ENCODE data around the gene LRRC61.
"Not testable (repeated sequence)": the region's sequence is repeated elsewhere in the genome, so short reads cannot be mapped to it uniquely, and the experiment has no call there.

LRRC61 gene, protein sequence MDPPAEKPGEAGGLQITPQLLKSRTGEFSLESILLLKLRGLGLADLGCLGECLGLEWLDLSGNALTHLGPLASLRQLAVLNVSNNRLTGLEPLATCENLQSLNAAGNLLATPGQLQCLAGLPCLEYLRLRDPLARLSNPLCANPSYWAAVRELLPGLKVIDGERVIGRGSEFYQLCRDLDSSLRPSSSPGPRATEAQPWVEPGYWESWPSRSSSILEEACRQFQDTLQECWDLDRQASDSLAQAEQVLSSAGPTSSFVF

DNA sequence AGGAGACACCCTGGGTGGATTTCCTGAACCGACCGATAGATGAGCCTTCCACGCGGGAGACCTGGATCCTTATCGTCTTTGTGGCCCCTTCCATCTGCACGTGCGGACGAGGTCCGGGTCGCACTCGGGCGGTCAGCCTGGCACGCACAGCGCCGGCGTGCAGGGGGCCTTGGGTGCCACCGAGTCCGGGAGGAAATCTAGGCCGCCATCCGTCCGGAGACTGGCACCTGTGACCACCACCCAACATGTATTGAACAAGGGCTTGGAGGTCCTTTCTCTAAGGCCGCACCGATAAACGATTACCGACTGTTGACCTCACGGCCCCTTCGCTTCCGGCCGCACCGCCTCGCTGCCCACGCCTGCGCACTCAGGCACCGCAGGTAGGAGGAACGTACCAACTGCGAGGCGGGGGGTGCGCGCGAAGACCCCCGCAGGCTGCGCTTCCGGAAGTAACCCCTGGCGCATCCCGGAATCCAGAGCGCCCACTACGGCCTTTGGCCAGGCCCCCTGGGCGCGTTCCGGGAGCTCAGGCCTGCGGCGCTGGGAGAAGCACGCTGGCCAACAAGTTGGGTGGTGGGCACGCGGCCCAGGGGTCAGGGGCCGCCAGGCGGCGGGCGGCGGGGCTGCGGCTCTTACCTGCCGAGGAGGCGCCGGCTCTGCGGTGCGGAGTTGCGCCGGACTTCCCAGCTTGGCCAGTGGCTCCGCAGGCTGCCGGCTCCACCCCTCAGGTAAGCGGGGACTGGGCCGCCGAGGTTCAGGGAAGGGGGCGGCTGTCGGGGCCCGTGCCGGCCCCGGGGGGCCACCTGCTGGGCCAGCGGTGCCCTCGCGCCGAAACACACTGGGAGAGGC is at the start of gene LRRC61, which contains the start of gene ACTR3C:
TSS of gene LRRC61 (plus strand) at position 523 of the 849 bp plus-strand sequence. CDS start 13,507 bp downstream, outside the sequence.
TSS of gene ACTR3C (minus strand) at position 713 of the 849 bp plus-strand sequence. CDS start 28,249 bp downstream, outside the sequence.
- DNase-seq, result peak; percentile 64

DNA sequence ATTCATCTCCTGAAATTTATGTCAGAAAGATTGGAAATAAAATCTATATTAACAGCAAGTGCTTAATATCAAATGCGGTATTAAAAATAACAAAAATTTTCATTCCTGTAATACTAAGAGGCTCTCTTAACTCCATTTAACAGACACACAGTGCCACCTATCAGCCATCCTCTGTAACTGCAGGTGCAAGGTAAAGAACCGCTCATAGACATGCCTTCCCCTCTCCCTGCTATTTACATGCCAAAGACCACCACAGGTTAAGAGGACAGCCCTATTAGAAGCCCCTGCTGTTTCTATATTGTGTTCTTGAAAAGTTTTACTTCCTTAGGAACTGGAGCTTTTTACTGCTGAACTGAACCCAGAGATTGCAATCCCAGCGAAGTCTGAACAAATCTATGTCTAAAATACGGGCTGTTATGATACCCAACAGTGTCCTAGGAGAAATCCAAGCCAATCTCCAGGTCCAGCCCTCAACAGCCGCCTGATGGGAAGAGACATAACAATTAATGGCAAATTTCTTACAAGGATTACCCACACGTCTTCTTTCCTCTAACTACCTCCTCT is 46.9 kb upstream of the LRRC61 start:
- DNase-seq, result not testable (repeated sequence)

DNA sequence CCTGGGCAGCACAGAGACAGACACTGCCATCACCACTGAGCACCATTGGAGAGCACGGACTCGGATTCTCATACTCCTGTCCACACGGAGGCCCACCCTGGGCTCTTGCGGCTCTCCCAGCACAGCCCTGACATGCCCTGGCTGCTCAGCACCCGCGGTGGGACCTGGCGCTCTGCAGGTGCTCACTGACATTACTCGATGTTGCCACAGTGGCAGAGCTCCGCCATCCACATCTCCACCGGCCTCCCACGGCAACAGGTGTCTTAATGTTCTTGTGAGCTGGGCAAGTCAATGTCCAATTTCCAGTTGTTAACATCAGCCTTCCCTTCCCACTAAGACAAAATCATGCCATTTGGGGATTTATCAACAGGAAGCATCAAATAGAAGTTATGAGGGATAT is 44.8 kb upstream of the LRRC61 start:
- not testable (repeated sequence) for DNase-seq

DNA sequence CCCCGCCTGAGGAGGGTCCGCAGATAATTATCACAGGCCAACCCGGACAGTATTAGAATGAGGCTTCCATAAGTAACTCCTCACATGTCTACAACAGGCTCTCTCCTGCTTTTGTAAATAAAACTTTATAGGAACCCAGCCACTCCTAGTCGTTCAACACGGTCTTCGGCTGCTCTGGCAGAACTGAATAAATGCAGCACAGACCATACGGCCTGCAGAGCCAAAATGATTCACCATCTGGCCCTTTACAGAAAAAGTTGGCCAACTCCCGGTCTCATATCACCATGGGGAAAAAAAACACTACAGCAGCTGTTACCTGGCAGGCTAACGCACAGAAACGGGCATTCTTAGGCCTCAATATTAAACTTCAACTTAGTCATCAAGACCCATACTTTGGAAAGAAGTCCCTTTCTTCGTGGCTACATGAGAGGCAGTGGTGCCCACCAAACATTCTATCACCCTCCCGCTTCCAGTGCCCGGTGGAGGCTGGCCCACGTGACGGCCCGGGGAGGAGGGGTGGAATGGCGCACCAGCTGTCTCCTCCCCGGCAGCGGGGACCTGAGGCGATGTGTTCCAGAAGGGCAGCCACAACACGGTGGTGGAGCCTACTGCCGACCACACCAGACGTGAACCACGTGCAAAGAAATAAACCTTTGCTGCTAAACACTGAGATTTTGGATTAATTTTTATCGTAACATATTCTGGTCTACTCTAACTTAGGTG is 41.3 kb upstream of the LRRC61 start:
- DNase-seq, result not testable (repeated sequence)

DNA sequence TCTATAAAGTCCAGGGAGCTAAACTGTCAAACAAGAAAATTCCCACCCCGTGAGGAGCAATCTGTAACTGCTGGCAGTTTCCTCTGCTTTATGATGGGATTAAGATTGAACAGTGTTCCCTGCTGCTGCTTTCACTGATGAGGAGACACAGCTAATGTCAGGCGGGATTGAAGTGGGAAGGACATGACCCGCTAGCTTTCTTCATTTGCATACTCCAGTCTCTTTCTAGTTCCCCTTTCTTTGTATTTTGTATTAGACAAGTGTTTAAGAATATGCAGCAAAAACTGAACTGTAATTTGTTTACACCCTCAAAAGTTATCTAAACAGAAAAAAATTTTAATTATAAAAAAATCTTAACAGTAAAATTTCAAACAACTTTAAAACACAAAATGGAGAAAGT is 40.0 kb upstream of the LRRC61 start:
- DNase-seq, result not testable (repeated sequence)

DNA sequence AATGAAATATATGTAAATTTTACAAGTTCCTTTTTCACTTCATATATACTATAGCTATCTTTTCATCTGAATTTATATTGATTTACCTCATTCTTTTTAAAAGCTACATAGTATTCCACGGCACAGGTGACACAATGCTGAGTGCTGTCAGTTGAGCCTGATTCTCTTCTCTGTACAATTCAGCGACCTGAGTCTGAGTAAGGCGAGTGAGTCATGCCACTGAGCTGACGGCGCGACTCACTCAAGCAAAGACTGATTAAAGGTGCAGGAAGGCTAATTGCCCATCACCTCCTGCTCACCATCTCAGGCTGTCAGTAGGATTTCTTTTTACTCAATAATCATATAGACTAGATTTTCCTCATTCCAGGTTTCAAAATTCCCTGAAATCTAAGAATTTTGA is 39.5 kb upstream of the LRRC61 start:
- DNase-seq, result not testable (repeated sequence)

DNA sequence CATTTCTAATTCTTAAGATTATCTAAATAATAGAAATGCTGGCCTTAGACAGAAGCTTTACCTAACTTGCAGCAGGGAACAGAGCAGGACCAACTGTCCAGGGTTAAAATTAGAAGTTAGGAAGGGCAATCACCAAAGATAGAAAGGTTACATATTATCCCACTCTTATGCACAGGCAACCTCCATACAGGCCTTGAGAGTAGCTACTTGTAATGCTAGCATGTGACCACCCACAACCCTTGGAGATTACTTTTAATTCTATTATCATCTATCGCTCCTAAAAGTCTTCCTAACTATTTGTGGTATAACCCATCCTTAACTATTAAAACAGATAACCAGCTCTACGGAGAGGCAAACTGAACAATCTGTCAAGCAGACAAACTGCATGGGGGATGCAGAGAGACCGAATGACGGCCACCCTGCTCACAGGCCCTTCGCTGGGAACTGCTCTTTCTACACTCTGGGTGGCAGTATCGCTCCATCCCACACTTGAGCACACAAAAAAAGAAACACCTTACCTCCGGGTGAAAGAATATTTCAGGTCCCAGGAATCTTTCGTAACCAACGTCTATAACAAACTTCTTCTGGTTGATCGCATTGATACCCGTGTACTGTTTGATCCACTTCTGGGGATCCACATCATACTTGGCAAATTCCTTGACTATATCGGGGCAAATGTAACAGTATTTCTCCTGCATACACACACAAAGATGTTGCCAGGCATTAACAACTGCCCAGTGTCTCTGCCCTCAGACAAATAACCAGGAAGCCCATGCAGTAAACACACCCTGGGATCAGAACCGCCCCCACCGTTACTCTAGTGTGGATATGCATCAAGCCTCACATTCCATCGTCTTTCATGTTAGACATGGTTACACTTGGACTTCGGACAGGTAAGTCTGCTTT is 37.1 kb upstream of the LRRC61 start:
- DNase-seq, result peak; percentile 16

DNA sequence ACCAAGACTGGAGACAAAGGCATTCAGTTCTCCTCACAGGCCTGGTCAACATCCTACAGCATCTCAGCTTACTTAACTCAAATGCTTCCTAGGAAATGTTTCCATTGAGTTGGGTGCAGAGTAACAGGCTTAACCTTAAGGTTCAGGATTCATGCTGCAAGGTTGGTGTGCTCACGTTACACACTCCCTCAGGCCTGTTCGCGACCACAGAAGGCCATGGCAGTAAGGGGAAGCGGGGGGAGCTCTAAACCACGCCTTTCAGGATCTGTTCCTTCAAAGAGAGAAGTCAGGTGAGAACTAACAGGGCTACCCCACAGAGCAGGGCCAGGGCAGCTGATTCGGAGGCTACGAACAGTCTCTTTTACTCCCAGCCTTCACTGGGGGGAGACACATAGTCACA is 35.3 kb upstream of the LRRC61 start:
- not testable (repeated sequence) for DNase-seq

DNA sequence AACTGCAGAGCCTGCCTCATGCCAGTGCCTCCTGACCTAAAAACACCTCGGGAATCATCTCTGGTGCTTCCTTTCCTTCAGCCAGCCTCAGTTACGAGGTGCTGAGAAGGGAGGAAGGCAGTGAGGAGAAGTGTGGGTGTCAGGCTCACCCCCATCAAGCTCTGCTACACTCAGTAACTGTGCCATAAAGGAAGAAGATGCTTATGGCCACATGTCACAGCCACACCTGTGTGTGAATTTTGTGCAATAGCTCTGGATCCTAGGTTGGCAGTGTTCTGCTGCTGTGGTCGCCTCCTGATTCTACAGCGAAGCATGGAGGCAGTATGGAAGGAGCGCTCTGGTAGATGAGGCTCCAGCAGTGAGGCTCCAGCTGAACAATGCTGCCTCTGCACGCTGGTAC is 34.3 kb upstream of the LRRC61 start:
- DNase-seq, result not testable (repeated sequence)

DNA sequence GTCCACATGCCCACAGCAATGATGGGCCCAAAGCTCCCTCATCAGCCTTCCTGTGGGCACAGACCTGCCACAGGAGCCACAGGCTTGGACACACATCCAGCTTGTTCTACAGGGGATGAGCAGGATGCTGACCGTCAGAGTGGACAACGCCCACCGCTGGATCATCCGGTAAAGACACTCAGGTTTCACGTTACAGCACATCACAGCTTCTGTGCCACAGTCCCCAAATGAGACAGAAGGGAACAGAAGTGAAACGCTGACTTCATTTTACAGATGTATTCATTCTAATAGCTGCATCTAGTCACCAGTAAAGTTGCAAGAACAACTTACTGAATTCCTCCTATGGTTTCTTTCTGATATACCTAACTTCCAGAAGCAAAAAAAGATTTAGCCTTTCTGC is 32.8 kb upstream of the LRRC61 start:
- DNase-seq, result not testable (repeated sequence)

DNA sequence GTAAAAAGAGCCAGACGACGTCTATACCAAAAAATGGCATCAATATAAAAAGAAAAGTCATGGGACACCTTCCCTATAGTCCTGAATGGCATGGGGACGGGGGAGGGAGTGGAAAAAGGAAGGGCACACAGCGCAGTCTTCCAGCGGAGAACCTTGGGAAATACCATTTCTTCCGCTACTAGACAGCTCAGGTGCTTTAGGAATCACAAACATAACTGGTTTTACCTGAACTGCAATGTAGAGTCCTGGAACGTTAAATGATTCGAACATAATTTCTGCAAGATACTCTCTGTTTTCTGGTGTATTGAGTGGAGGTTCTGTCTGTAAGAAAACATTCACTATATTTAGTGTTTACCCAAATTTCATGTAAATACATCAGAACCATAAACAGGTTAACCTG is 28.1 kb upstream of the LRRC61 start:
- DNase-seq, result not testable (repeated sequence)

DNA sequence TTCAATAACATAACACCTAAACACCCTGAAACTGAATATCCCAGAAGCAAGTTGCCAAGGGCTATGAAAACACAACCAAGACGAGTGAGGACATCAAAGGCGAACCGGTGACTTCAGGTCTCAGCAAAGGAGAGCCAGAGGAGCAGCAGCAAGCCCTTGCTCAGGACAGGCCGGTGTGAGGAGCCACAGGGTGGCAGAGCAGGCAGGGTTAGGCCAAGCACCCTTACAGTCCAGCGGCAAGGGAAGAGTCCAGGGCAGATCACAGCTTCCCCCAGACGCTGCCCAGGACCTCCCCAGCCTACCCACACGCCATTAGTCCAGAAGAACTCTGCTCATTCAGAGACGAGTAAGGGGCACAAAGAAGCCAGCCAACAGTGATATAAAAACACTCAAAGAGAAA is 27.5 kb upstream of the LRRC61 start:
- not testable (repeated sequence) for DNase-seq

DNA sequence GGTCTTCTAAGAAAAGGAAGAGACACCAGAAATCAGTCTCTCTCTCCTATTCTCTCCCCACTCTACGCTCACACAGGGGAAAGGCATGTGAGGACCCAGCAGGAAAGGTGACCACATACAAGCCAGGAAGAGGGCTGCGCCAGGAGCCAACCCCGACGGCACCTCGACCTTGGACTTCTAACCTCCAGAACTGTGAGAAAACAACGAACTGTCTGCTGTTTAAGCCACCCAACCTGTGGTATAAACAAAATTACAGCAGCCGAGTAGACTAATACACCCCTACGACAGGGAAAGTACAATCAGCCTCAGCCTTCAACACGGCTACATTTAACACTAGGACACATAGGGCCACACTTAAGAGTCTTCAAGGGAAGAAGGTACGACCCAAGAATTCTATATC is 26.4 kb upstream of the LRRC61 start:
- DNase-seq, result not testable (repeated sequence)

DNA sequence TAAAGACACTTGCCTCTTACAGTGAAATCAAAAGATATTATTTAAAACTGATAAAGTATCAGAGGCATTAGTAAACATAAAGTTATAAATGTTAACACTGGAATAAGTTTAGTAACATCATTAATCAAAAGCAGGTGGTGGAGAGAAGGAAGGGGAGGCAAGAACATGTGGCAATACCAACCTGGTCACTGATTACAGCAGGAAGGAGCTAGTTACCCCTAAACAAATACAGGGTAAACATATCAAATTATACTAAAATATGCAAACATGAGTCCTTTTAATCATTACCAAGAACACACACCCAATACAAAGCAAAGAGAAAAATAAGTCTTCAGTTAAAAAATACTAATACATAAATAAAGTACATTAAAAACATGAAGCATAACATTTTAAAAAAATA is 25.2 kb upstream of the LRRC61 start:
- DNase-seq, result not testable (repeated sequence)

DNA sequence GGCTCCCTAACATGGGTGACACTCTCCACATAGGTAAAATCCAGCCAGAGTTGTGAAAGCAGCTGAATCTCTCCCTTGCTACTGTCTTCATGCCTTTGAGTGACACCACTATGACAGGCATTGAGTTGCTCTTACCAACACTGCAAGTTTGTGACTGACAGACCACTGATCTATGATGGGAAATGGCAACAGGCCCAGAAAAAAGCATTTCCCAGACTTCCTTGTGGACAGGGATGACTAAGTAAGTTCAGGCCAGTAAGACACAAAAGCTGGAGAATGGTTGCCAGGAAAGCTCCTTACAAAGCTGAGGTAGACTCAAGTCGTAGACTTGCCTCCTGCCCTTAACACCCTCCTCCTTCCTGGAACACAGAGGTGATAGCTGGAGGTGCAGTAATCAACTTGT is 20.2 kb upstream of the LRRC61 start:
- DNase-seq, result not testable (repeated sequence)

DNA sequence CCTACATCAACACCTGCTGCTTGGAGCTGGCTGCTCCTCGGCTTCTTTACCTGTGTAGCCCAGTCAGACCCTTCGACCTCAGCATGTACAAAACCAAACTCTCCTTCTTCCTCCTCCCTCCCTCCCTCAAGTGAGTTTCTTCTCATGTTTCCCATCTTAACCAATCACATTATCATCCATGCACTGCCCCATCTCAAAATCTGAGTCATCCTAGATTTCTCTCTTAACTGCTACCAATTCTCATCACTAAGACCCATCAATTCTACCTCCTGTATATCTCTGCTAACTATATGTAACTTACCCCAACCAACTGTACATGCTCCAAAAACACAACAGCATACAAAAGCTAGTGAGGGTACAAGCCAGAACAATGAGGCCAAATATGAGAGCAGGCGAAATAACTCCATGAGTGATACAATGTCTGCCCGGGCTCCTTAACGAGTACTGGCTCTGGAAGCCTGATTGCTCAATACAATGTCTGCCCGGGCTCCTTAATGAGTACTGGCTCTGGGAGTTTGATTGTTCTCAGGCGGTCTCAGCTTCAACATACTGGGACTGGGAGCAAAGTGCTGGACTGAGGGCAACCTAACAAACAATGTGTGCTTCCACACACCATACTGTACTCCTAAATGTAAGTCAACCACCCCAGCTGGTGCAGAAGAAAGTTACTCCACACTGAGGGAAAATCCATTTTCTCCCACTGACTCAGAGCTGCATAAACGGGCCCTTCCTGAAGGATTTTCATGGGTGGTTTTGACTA is 18.5 kb upstream of the LRRC61 start:
- not testable (repeated sequence) for DNase-seq

DNA sequence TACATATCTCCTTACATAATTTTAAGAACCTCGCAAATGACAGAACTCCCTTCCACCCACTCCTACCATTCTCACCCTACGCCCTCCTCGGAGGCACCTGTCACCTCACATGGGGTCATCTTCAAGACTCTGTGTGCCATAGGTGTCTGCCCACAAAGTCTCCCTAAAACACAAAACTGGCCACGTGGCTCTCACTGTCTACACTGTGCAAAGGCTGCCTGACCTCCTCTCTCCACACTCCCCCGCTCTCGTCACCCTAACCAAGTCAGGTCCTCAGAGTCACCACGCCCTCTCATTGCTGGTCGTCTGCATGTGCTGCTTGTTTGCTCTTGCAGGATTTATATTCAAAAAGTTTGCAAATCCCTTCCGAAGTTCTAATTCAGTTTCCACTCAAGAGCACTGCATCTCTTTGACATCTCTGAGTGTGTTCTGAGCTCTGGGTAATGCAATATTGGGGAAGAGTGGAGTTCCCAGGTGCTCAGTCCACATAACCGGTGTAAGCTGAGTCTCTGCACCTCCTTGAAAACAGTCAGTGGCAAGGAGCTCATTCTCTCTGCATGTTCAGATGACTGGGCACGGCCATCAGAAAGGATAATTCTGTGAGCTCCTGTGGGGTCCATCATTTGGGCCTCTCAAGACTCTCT is 17.8 kb upstream of the LRRC61 start:
- not testable (repeated sequence) for DNase-seq

DNA sequence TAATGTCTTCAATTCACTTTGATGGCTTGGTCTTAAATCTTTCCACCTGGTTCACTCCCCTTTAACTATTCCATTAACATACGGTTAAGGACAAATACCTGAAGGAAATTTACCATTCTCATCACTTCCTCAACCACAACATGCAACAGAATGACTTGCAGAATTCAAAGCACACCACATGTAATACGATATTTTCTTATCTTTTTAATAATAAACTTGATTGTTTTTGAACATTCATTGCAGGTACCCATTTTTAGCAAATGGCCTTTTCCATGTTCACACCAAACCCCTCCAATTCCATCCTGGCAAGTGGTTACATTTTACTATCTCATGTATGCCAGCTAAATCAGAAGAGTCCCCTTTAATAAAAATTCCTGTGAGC is 17.3 kb upstream of the LRRC61 start:
- not testable (repeated sequence) for DNase-seq

DNA sequence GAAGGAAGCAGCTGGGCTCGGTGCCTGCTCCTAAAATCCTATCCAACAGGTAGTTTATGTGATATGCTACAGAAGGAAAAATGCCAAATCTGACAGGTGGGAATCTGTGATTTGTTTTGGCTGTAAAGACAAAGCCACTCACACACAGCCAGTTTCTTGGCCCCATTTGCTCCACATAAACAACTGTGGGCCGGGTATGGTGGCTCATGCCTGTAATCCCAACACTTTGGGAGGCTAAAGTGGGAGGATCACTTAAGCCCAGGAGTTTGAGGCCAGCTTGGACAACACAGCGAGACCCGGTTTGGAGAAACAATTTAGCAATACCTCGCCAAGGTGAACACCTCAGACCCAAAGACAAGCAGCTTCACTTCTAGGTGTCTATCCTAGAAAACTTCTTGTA is 16.8 kb upstream of the LRRC61 start:
- DNase-seq, result not testable (repeated sequence)

DNA sequence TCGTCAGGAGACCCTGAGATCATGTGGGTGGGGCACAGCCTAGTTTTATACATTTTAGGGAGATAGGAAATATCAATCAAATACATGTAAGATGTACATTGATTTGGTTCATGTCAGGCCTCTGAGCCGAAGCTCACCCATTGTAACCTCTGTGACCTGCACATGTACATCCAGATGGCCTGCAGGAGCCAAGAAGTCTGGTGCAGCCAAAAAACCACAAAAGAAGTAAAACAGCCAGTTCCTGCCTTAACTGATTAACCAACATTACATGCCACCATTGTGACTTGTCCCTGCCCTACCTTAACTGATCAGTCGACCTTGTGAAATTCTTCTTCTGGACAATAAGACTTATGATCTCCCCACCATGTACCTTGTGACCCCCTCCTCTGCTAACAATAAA is 16.0 kb upstream of the LRRC61 start:
- no peak for DNase-seq

DNA sequence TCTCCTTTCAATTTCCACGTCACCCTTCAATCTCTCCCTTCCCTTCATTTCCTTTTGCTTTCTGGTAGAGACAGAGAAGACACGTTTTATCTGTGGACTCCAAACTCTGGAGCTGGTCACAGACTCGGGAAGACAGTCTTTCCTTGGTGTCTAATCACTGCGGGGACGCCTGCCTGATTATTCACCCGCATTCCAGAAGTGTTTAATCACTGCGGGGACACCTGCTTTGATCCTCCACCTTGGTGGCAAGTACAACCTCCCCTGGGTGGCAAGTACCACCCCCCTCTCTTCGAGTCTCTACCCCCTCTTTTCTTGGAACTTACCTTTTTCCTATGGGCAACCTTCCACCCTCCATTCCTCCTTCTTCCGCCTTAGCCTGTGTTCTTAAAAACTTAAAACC is 15.3 kb upstream of the LRRC61 start:
- DNase-seq, result no peak

Measured in stimulated activated CD4-positive, alpha-beta T cell treated with anti-CD3 and anti-CD28 coated beads, Interleukin-12 subunit alpha, Interleukin-12 subunit beta, amount 100 ng/mL, for 4 hours (primary cell).